K562 (cell line): Measurements from ENCODE around the gene MATK. TPM values are rescaled to one million over a fixed set of nuclear protein-coding genes. Genes with fewer than 3 reads are reported as not detected.

ENCODE experiments used
- CBX2 ChIP-seq: fragments of 200-600 bp; sonication (generic); IDR thresholded peaks from one replicate; pipeline ENCODE4 v1.6.1; 2012; ENCODE audit warnings: mild to moderate bottlenecking, low read length, inconsistent platforms; ENCODE audit not compliant: insufficient read depth, poor library complexity, severe bottlenecking
- COPS2 ChIP-seq: fragments of 450-650 bp; conservative IDR thresholded peaks from 2 replicates; pipeline ENCODE4 v1.6.1; 2016; ENCODE audit warnings: mild to moderate bottlenecking, moderate library complexity
- FIP1L1 ChIP-seq: fragments of 200-400 bp; formaldehyde crosslinking; IDR thresholded peaks from 2 replicates; pipeline ENCODE4 v1.6.1; 2018; ENCODE audit warnings: mild to moderate bottlenecking, low read depth, low read length; ENCODE audit not compliant: poor library complexity, severe bottlenecking
- MNT ChIP-seq, 2 experiments: fragments of 450-650 bp; conservative IDR thresholded peaks; 2 replicates each; pipeline ENCODE4 v1.6.1; 2017; ENCODE audit warnings: mild to moderate bottlenecking in 2 of 2, moderate library complexity in 2 of 2
- RBM14 ChIP-seq: fragments of 200-400 bp; formaldehyde crosslinking; IDR thresholded peaks from 2 replicates; pipeline ENCODE4 v1.6.1; 2018; ENCODE audit warnings: low read depth, mild to moderate bottlenecking, low read length, moderate library complexity, borderline replicate concordance; ENCODE audit not compliant: insufficient read depth
- TGIF2 ChIP-seq: sonication (generic); formaldehyde crosslinking; IDR thresholded peaks from 2 replicates; pipeline ENCODE4 v1.8.1; 2022; ENCODE audit warnings: mild to moderate bottlenecking, missing genetic modification reagents, moderate library complexity
- ZKSCAN8 ChIP-seq: fragments of 200-800 bp; sonication (Bioruptor generic); IDR thresholded peaks from 2 replicates; pipeline ENCODE4 v1.6.1; 2016; ENCODE audit warnings: missing genetic modification characterization, missing compliant biosample characterization
- ZNF175 ChIP-seq: fragments of 200-800 bp; sonication (Bioruptor generic); IDR thresholded peaks from 2 replicates; pipeline ENCODE4 v1.6.1; 2016; ENCODE audit warnings: low read depth, mild to moderate bottlenecking, missing genetic modification characterization, missing compliant biosample characterization
- ZNF24 ChIP-seq: fragments of 450-650 bp; IDR thresholded peaks from 2 replicates; pipeline ENCODE4 v1.6.1; 2016
- ZNF76 ChIP-seq: fragments of 250-450 bp; sonication (Bioruptor Pico); IDR thresholded peaks from 2 replicates; pipeline ENCODE4 v1.4.0; 2020; ENCODE audit warnings: mild to moderate bottlenecking, moderate library complexity, borderline replicate concordance
- polyA plus RNA-seq, 8 experiments: library from polyadenylated mRNA; depleted of rRNA in 4 of 8; stranded (reverse) in 5 of 8; unstranded in 3 of 8; fragments of >200 nt; fragmentation: Nextera tagmentation in 2 of 8; fragmentation: Illumina TruSeq in 1 of 8; extraction: Ambion mirVana in 2 of 8; extraction: Trizol in 1 of 8; gene quantifications; 2 replicates each; pipeline versions ENCODE4 v1.2.1 to v1.2.3, GENCODE V29; 2011 to 2014; ENCODE audit warnings: inconsistent platforms in 1 of 8, missing spikeins in 1 of 8
- total RNA-seq, 7 experiments: library from RNA; depleted of rRNA in 6 of 7; stranded (reverse); fragments of >200 nt in 6 of 7; fragmentation: Illumina TruSeq in 2 of 7; extraction: Trizol in 2 of 7; gene quantifications; 2 replicates each; pipeline versions ENCODE4 v1.2.1 to v1.2.3, GENCODE V29; 2011 to 2021; ENCODE audit warnings: low replicate concordance in 1 of 7
- TF ChIP-seq, protein P1 (sequence below): IDR thresholded peaks from 2 replicates; pipeline ENCODE4 v1.6.1; 2011; ENCODE audit warnings: borderline replicate concordance, low read depth, mild to moderate bottlenecking, moderate library complexity, low read length; ENCODE audit not compliant: insufficient read depth, poor library complexity, severe bottlenecking
- TF ChIP-seq, protein P2 (sequence below), 3 experiments: IDR thresholded peaks in 2 of 3; conservative IDR thresholded peaks in 1 of 3; 2 replicates each; pipeline ENCODE4 v1.5.1; 2011 to 2012; ENCODE audit warnings: low read length in 3 of 3, mild to moderate bottlenecking in 3 of 3, control low read depth in 2 of 3, improper control_type of control experiment in 1 of 3, inconsistent platforms in 1 of 3, low read depth in 1 of 3, mixed read lengths in 1 of 3, moderate library complexity in 1 of 3; ENCODE audit not compliant: insufficient read depth in 2 of 3

MATK gene
- total and polyA plus RNA-seq, 9 of the 15 experiments (the other 6 are each of a cell fraction or from before 2014, with no cell fraction given): 0.08 to 41.5 (median 21.4) TPM

GRCh38 chr19:3785938-3786824, at the start of gene MATK (continued):
- TF ChIP-seq, protein P1, sequence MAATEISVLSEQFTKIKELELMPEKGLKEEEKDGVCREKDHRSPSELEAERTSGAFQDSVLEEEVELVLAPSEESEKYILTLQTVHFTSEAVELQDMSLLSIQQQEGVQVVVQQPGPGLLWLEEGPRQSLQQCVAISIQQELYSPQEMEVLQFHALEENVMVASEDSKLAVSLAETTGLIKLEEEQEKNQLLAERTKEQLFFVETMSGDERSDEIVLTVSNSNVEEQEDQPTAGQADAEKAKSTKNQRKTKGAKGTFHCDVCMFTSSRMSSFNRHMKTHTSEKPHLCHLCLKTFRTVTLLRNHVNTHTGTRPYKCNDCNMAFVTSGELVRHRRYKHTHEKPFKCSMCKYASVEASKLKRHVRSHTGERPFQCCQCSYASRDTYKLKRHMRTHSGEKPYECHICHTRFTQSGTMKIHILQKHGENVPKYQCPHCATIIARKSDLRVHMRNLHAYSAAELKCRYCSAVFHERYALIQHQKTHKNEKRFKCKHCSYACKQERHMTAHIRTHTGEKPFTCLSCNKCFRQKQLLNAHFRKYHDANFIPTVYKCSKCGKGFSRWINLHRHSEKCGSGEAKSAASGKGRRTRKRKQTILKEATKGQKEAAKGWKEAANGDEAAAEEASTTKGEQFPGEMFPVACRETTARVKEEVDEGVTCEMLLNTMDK: no peak
- no peak for TF ChIP-seq CBX2
- TF ChIP-seq COPS2: no peak
- no peak for TF ChIP-seq RBM14
- TF ChIP-seq, protein P2, sequence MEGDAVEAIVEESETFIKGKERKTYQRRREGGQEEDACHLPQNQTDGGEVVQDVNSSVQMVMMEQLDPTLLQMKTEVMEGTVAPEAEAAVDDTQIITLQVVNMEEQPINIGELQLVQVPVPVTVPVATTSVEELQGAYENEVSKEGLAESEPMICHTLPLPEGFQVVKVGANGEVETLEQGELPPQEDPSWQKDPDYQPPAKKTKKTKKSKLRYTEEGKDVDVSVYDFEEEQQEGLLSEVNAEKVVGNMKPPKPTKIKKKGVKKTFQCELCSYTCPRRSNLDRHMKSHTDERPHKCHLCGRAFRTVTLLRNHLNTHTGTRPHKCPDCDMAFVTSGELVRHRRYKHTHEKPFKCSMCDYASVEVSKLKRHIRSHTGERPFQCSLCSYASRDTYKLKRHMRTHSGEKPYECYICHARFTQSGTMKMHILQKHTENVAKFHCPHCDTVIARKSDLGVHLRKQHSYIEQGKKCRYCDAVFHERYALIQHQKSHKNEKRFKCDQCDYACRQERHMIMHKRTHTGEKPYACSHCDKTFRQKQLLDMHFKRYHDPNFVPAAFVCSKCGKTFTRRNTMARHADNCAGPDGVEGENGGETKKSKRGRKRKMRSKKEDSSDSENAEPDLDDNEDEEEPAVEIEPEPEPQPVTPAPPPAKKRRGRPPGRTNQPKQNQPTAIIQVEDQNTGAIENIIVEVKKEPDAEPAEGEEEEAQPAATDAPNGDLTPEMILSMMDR (IDR thresholded peaks at IDR 0.05 in 2 of 3, conservative IDR thresholded peaks at IDR 0.05 in 1 of 3; ENCODE audit: insufficient read depth in 2 of 3, low read depth in 1 of 3, low read length in 3 of 3): peak in 1 of 3 experiments; percentile 0; a peak in 1 of 6 replicates
- TF ChIP-seq ZNF76: no peak
- no peak for TF ChIP-seq ZNF24
- TF ChIP-seq ZNF175 (CRISPR knock-in tag): no peak
- TF ChIP-seq TGIF2 (CRISPR knock-in tag): no peak
- peak; percentile 6 to 64; a peak in 1 of 4 replicates for TF ChIP-seq MNT (conservative IDR thresholded peaks at IDR 0.05)
- TF ChIP-seq FIP1L1: no peak
- no peak for TF ChIP-seq ZKSCAN8 (CRISPR knock-in tag)
